ENCODE measurements around the gene FGD4. TPM values are rescaled to one million over a fixed set of nuclear protein-coding genes. Genes with fewer than 3 reads are reported as not detected.

FGD4 gene
- total RNA-seq, 1 experiment from 2014 or later, result 30.5 TPM

Small RNA genes within 50 kb of the gene (small RNA-seq; reads per million reads assigned to genes)
- gene RF00019, result 0 reads per million in 2 experiments
- gene RNU6-494P, result 0 reads per million in 2 experiments

Data from SK-MEL-5 (cell line).